Loucy (cell line): ENCODE results near the gene RXRA.

Source experiments
- H2AFZ ChIP-seq: fragments of 200-600 bp; sonication (generic); 2 replicates; pipeline ENCODE4 v1.6.0; 2016; ENCODE audit warnings: antibody characterized with exemption, mild to moderate bottlenecking, low read length, moderate library complexity
- H3F3A ChIP-seq: fragments of 200-600 bp; 2 replicates; pipeline ENCODE4 v1.6.0; 2016; ENCODE audit warnings: antibody characterized with exemption, low read depth, mild to moderate bottlenecking
- H3K27me3 ChIP-seq: fragments of 200-600 bp; sonication (generic); 2 replicates; pipeline ENCODE4 v1.6.1; 2014; ENCODE audit warnings: low read length, mild to moderate bottlenecking; ENCODE audit not compliant: insufficient read depth, poor library complexity, severe bottlenecking
- H3K36me3 ChIP-seq: fragments of 200-600 bp; sonication (generic); 2 replicates; pipeline ENCODE4 v1.6.1; 2016; ENCODE audit warnings: low read length; ENCODE audit not compliant: insufficient read depth
- H3K4me1 ChIP-seq: fragments of 200-600 bp; sonication (generic); 2 replicates; pipeline ENCODE4 v1.5.1; 2014; ENCODE audit warnings: low read length, mild to moderate bottlenecking; ENCODE audit not compliant: insufficient read depth, poor library complexity, severe bottlenecking
- H3K4me2 ChIP-seq: fragments of 200-600 bp; sonication (generic); 2 replicates; pipeline ENCODE4 v1.6.0; 2014; ENCODE audit warnings: antibody characterized with exemption, low read length, low read depth, mild to moderate bottlenecking; ENCODE audit not compliant: poor library complexity, severe bottlenecking
- H3K4me3 ChIP-seq: fragments of 200-600 bp; sonication (generic); 2 replicates; pipeline ENCODE4 v1.5.1; 2014; ENCODE audit warnings: low read length, mild to moderate bottlenecking, mixed read lengths; ENCODE audit not compliant: poor library complexity, severe bottlenecking
- H3K79me2 ChIP-seq: fragments of 200-600 bp; sonication (generic); 2 replicates; pipeline ENCODE4 v1.6.1; 2014; ENCODE audit warnings: low read length; ENCODE audit not compliant: insufficient read depth
- H3K9ac ChIP-seq: fragments of 200-600 bp; sonication (generic); 2 replicates; pipeline ENCODE4 v1.6.0; 2014; ENCODE audit warnings: mild to moderate bottlenecking, low read depth, low read length, moderate library complexity; ENCODE audit not compliant: poor library complexity, severe bottlenecking
- H3K9me2 ChIP-seq: fragments of 200-600 bp; sonication (generic); replicated peaks from 2 replicates; pipeline ENCODE4 v1.6.1; 2016; ENCODE audit warnings: low read depth, low read length, mixed read lengths
- H3K9me3 ChIP-seq: fragments of 200-600 bp; sonication (generic); 2 replicates; pipeline ENCODE4 v1.6.1; 2014; ENCODE audit warnings: mild to moderate bottlenecking, antibody characterized with exemption, low read length, low read depth; ENCODE audit not compliant: insufficient read depth
- H4K20me1 ChIP-seq: fragments of 200-600 bp; sonication (generic); 2 replicates; pipeline ENCODE4 v1.6.0; 2014; ENCODE audit warnings: antibody characterized with exemption, low read length, mild to moderate bottlenecking; ENCODE audit not compliant: insufficient read depth, poor library complexity, severe bottlenecking
- EZH2phosphoT487 ChIP-seq: fragments of 200-600 bp; IDR thresholded peaks from 2 replicates; pipeline ENCODE4 v1.6.1; 2018; ENCODE audit warnings: antibody characterized with exemption, mild to moderate bottlenecking, moderate library complexity, borderline replicate concordance
- TF ChIP-seq, protein P1 (sequence below): fragments of 200-600 bp; sonication (generic); conservative IDR thresholded peaks from 2 replicates; pipeline ENCODE4 v1.5.1; 2014; ENCODE audit warnings: mild to moderate bottlenecking, antibody characterized with exemption, low read length

RXRA gene

DNA sequence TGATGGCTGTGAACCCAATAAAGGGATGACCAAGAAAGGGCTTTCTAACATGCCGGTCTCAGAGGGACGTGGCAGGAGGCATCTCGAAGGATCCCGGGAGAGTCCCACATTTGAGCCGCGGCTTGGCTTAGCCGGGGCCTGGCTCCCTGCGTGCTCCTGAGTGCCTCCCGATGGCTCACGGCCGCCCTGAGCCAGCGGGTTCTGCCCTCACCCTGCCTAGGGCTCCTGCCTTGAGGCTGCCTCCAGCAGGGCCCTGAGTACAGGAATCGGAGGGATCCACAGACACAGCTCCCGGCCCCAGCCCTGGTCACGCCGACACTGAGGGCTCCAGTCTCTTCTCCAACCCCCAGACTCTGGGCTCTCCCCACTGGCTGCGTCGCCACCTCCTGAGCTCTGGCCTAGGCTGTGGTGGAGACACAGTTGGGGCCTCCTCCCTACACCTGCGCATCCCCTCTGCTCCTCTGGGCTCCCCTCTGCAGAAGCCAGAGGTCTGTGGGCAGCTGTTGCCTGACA lies 44.1 kb upstream of the RXRA start:
- TF ChIP-seq, protein P1, sequence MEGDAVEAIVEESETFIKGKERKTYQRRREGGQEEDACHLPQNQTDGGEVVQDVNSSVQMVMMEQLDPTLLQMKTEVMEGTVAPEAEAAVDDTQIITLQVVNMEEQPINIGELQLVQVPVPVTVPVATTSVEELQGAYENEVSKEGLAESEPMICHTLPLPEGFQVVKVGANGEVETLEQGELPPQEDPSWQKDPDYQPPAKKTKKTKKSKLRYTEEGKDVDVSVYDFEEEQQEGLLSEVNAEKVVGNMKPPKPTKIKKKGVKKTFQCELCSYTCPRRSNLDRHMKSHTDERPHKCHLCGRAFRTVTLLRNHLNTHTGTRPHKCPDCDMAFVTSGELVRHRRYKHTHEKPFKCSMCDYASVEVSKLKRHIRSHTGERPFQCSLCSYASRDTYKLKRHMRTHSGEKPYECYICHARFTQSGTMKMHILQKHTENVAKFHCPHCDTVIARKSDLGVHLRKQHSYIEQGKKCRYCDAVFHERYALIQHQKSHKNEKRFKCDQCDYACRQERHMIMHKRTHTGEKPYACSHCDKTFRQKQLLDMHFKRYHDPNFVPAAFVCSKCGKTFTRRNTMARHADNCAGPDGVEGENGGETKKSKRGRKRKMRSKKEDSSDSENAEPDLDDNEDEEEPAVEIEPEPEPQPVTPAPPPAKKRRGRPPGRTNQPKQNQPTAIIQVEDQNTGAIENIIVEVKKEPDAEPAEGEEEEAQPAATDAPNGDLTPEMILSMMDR, result no peak
- no peak for TF ChIP-seq EZH2phosphoT487
- Histone ChIP-seq H3K9me3 (no peaks in the 10 kb centered on the region), H2AFZ (no peak overlapping the region), H3K36me3 (no peaks in the 10 kb centered on the region), H4K20me1 (no peaks in the 10 kb centered on the region), H3K27me3 (no peaks in the 10 kb centered on the region), H3K4me3 (no peak overlapping the region), H3K9me2 (no peaks in the 10 kb centered on the region), H3K79me2 (no peaks in the 10 kb centered on the region), H3K4me2 (no peak overlapping the region), H3F3A (no peaks in the 10 kb centered on the region), H3K4me1 (peaks cover 12% of the 10 kb centered on the region), H3K9ac (no peak overlapping the region)

DNA sequence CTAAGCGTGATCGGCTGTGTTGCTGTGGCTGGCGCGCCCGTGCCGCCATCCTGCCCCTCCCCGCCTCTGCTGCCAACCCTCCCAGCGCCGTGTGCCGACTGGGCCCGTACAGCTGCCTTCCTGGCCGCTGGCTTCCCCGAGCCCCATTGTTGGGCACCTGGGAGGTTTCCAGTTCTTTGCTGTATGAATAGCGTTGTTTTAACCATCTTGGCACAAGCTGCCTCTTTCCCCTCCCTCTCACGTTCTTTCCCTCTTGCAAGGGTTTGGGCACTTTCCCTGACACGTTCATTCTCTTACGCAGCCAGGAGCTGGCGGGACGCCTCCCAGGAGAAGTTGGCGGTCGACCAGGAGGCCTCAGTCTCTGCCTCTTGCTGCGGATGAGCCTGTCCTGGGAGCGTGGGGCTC lies 43.1 kb upstream of the RXRA start:
- no peak overlapping the region for H3K9ac ChIP-seq
- no peaks in the 10 kb centered on the region for H3K27me3 ChIP-seq
- no peaks in the 10 kb centered on the region for H3K9me3 ChIP-seq
- no peaks in the 10 kb centered on the region for H4K20me1 ChIP-seq
- no peak overlapping the region for H2AFZ ChIP-seq
- H3K36me3 ChIP-seq, result no peaks in the 10 kb centered on the region
- H3K9me2 ChIP-seq, result no peaks in the 10 kb centered on the region
- no peaks in the 10 kb centered on the region for H3K79me2 ChIP-seq
- no peak overlapping the region for H3K4me3 ChIP-seq
- H3K4me2 ChIP-seq, result no peak overlapping the region
- H3F3A ChIP-seq, result no peaks in the 10 kb centered on the region
- H3K4me1 ChIP-seq, result peaks cover 17% of the 10 kb centered on the region
- TF ChIP-seq, protein P1, result no peak
- no peak for TF ChIP-seq EZH2phosphoT487

DNA sequence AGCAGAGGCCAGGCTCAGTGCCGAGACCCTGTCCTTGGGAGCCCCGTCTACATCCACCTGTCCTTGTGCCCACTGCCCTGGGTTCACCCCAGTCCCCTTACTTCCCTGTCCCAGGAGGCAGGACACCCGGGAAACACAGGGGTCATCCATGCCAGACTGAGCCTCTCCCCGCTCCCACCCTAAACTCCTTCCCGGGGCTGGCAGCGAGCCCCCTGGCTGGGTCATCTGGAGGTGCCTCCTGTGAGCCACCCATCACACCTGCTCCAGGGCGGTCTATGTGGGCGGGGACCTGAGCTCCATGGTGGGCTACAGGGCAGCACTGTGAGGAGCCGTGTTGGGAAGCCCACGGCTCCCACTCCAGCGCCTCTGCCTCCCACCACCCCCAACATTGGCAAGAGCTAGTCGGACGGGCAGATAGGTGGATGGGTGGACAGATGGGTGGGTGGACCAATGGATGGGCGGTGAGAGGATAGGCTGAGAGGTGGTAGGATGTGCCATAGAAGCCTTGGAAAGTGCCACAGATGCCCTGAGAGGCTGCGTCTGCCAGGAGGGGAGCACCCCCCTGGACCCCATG lies 42.5 kb upstream of the RXRA start:
- TF ChIP-seq, protein P1, result no peak
- no peak for TF ChIP-seq EZH2phosphoT487
- H2AFZ ChIP-seq, result no peak overlapping the region
- no peak overlapping the region for H3K4me3 ChIP-seq
- no peaks in the 10 kb centered on the region for H3F3A ChIP-seq
- no peaks in the 10 kb centered on the region for H4K20me1 ChIP-seq
- no peak overlapping the region for H3K9ac ChIP-seq
- H3K36me3 ChIP-seq, result no peaks in the 10 kb centered on the region
- H3K9me3 ChIP-seq, result no peaks in the 10 kb centered on the region
- H3K27me3 ChIP-seq, result no peaks in the 10 kb centered on the region
- H3K4me1 ChIP-seq, result peaks cover 24% of the 10 kb centered on the region
- H3K9me2 ChIP-seq, result no peaks in the 10 kb centered on the region
- no peak overlapping the region for H3K4me2 ChIP-seq
- no peaks in the 10 kb centered on the region for H3K79me2 ChIP-seq
